Measurements from ENCODE around the gene NLK.

DNA sequence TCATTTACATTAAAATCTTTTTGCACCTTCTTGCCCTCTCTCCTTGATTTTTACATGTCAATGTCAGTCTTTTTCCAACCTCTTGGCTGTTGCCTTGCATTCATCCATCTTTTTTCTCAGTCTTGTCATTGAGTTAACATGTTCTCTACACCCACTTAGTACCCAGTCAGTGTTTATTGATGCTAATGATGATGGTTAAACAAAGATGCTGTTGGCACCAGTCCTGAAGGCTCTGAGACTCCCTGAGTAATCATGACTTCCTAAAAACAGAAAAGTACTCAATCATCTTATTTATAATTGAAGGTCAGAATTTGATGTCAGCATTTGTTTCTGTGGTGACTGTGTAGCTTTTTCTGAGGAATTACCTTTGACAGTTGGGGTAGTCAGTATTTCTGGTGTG lies 104.5 kb downstream of the NLK start:
- TF ChIP-seq, protein P1, sequence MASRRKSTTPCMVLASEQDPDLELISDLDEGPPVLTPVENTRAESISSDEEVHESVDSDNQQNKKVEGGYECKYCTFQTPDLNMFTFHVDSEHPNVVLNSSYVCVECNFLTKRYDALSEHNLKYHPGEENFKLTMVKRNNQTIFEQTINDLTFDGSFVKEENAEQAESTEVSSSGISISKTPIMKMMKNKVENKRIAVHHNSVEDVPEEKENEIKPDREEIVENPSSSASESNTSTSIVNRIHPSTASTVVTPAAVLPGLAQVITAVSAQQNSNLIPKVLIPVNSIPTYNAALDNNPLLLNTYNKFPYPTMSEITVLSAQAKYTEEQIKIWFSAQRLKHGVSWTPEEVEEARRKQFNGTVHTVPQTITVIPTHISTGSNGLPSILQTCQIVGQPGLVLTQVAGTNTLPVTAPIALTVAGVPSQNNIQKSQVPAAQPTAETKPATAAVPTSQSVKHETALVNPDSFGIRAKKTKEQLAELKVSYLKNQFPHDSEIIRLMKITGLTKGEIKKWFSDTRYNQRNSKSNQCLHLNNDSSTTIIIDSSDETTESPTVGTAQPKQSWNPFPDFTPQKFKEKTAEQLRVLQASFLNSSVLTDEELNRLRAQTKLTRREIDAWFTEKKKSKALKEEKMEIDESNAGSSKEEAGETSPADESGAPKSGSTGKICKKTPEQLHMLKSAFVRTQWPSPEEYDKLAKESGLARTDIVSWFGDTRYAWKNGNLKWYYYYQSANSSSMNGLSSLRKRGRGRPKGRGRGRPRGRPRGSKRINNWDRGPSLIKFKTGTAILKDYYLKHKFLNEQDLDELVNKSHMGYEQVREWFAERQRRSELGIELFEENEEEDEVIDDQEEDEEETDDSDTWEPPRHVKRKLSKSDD (CRISPR knock-in tag; IDR thresholded peaks at IDR 0.05; ENCODE audit: low read depth) = no peak
- TF ChIP-seq GABPB1 (CRISPR knock-in tag; IDR thresholded peaks at IDR 0.05) = no peak
- TF ChIP-seq SP1 (IDR thresholded peaks at IDR 0.05) = no peak
- TF ChIP-seq SP1 (CRISPR knock-in tag; IDR thresholded peaks at IDR 0.05) = no peak
- no peak for TF ChIP-seq ZSCAN12 (CRISPR knock-in tag; IDR thresholded peaks at IDR 0.05)
- TF ChIP-seq TCF12 (IDR thresholded peaks at IDR 0.05) = no peak
- TF ChIP-seq TCF12 (CRISPR knock-in tag; IDR thresholded peaks at IDR 0.05) = no peak
- no peak for TF ChIP-seq SMARCC2 (IDR thresholded peaks at IDR 0.05)
- no peak for TF ChIP-seq ZNF597 (CRISPR knock-in tag; IDR thresholded peaks at IDR 0.05)
- no peak for TF ChIP-seq RELA (CRISPR knock-in tag; IDR thresholded peaks at IDR 0.05)
